Astrocyte of the hippocampus (primary cell): ENCODE measurements around the gene WASL.
A peak's percentile ranks its signal among the peaks of the same experiment; 100 is the strongest.

Experiments
- DNase-seq: peaks from one replicate; pipeline ENCODE4 v3.0.0; 2011; ENCODE audit warnings: low read depth, low spot score

The WASL gene

DNA sequence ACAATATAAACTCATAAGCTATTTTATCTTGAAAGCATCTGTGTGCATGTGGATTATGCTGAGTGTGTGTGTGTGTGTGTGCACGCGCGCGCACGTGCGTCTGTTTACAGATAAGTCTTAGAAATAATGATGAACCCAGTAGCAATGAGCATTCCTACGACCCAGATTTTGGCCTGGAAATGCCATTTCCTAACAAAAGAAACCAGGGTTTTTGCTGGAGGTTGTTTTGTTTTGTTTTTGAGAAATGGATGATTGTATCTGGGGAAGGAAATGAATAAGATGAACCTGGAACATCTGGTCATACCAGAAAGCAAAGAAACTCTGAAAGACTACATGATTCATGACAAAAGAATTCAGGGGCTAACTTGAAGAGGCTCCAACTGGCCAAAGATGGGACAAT lies 115.2 kb downstream of the WASL start:
- peak; percentile 17 for DNase-seq

DNA sequence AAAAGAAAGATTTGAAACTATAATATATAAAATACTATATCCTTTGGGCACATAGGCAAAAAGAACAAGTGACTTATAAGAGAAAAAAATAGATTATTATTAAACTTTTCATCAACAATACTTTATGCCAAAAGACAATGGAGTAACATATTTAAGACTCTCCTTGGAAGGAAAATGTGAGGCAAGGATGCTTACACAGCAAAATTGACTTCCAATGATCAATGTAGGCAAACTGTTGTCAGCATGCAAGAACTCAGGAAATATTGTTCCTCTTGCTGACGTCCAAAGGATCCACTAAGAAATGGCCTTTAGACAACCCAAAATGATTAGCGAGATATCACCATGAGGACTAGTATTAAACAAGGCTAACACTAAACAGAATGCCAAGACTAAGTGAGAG lies 116.0 kb downstream of the WASL start:
- DNase-seq: no peak
